HepG2 (cell line): Measurements from ENCODE around the gene DOLK. TPM values are rescaled to one million over a fixed set of nuclear protein-coding genes. Genes with fewer than 3 reads are reported as not detected.
A peak's percentile ranks its signal among the peaks of the same experiment; 100 is the strongest.

ENCODE experiments used
- ASH2L ChIP-seq: fragments of 300-600, 200-600 bp; sonication (generic); IDR thresholded peaks from 2 replicates; pipeline ENCODE4 v1.7.0; 2017; ENCODE audit warnings: low read depth, mild to moderate bottlenecking, moderate library complexity, mixed read lengths, low read length; ENCODE audit not compliant: insufficient read length
- ELK4 ChIP-seq: sonication (generic); formaldehyde crosslinking; IDR thresholded peaks from 2 replicates; pipeline ENCODE4 v1.9.0; 2021; ENCODE audit warnings: missing genetic modification reagents, borderline replicate concordance
- EZH2 ChIP-seq: conservative IDR thresholded peaks from 2 replicates; pipeline ENCODE4 v1.6.1; 2012; ENCODE audit warnings: mild to moderate bottlenecking, low read depth, low read length, moderate library complexity
- LCORL ChIP-seq, 2 experiments: fragments of 450-650 bp in 1 of 2; sonication (generic) in 1 of 2; formaldehyde crosslinking in 1 of 2; IDR thresholded peaks; 2 replicates each; pipeline versions ENCODE4 v1.5.0 to v1.6.1; 2017 to 2020; ENCODE audit warnings: antibody characterized with exemption in 1 of 2, missing genetic modification reagents in 1 of 2
- NFAT5 ChIP-seq: sonication (generic); formaldehyde crosslinking; IDR thresholded peaks from 2 replicates; pipeline ENCODE4 v1.4.0; 2020; ENCODE audit warnings: missing genetic modification reagents
- PAX8 ChIP-seq: sonication (generic); formaldehyde crosslinking; IDR thresholded peaks from 2 replicates; pipeline ENCODE4 v1.8.0; 2022; ENCODE audit warnings: mild to moderate bottlenecking, missing genetic modification reagents, borderline replicate concordance
- SETDB1 ChIP-seq: sonication (generic); formaldehyde crosslinking; IDR thresholded peaks from 2 replicates; pipeline ENCODE4 v1.5.1; 2020; ENCODE audit warnings: missing genetic modification reagents, mild to moderate bottlenecking, borderline replicate concordance
- SIX4 ChIP-seq: sonication (generic); formaldehyde crosslinking; IDR thresholded peaks from 2 replicates; pipeline ENCODE4 v1.4.0; 2020; ENCODE audit warnings: missing genetic modification reagents
- ZBTB8A ChIP-seq: sonication (generic); formaldehyde crosslinking; IDR thresholded peaks from 2 replicates; pipeline ENCODE4 v1.4.0; 2020; ENCODE audit warnings: mild to moderate bottlenecking, low read depth, missing genetic modification reagents, borderline replicate concordance
- ZNF407 ChIP-seq: sonication (generic); formaldehyde crosslinking; IDR thresholded peaks from one replicate; pipeline ENCODE4 v1.5.1; 2020; ENCODE audit warnings: mild to moderate bottlenecking, missing genetic modification reagents; ENCODE audit errors: not compliant biosample characterization
- ZNF451 ChIP-seq: sonication (generic); formaldehyde crosslinking; IDR thresholded peaks from 2 replicates; pipeline ENCODE4 v1.5.0; 2020; ENCODE audit warnings: mild to moderate bottlenecking, missing genetic modification reagents
- ZNF777 ChIP-seq: sonication (generic); formaldehyde crosslinking; IDR thresholded peaks from 2 replicates; pipeline ENCODE4 v1.4.0; 2020; ENCODE audit warnings: missing genetic modification reagents
- polyA plus RNA-seq, 8 experiments: library from polyadenylated mRNA; depleted of rRNA in 3 of 8; stranded (reverse) in 7 of 8; unstranded in 1 of 8; fragments of >200 nt; fragmentation: Illumina TruSeq in 4 of 8; extraction: Trizol in 4 of 8; gene quantifications; 2 replicates each; pipeline versions ENCODE4 v1.2.1 to v1.2.3, GENCODE V29; 2011 to 2016; ENCODE audit warnings: low read depth in 4 of 8, missing spikeins in 1 of 8, mixed read lengths in 1 of 8; ENCODE audit not compliant: insufficient read depth in 1 of 8
- total RNA-seq, 5 experiments: library from RNA; depleted of rRNA; stranded (reverse); fragments of >200 nt; fragmentation: Illumina TruSeq; extraction: Trizol; gene quantifications; 2 replicates each; pipeline ENCODE4 v1.2.3, GENCODE V29; 2016; ENCODE audit warnings: low read depth in 1 of 5

DOLK gene
- total and polyA plus RNA-seq, 2 of the 13 experiments (the other 11 are each of a cell fraction or from before 2014, with no cell fraction given), result 15.4 to 18.7 TPM

GRCh38 chr9:128947527-128948301, at the start of gene DOLK, which contains the start of gene NUP188 (continued):
- TF ChIP-seq LCORL (IDR thresholded peaks at IDR 0.05), result no peak
- peak; percentile 73 for TF ChIP-seq LCORL (CRISPR knock-in tag; IDR thresholded peaks at IDR 0.05)
- no peak for TF ChIP-seq PAX8 (CRISPR knock-in tag)
- TF ChIP-seq ASH2L, result peak; percentile 60
- no peak for TF ChIP-seq ZBTB8A (CRISPR knock-in tag)
- TF ChIP-seq ZNF451, result no peak
- no peak for TF ChIP-seq ZNF407 (CRISPR knock-in tag)
- no peak for TF ChIP-seq EZH2
- TF ChIP-seq SETDB1 (CRISPR knock-in tag), result no peak
- TF ChIP-seq ELK4 (CRISPR knock-in tag), result no peak
- TF ChIP-seq ZNF777 (CRISPR knock-in tag), result peak; percentile 89
- TF ChIP-seq NFAT5 (CRISPR knock-in tag), result 0 out of 2 replicates have a peak, but pooled peaks have one; percentile 65
- TF ChIP-seq SIX4 (CRISPR knock-in tag), result no peak; the same call in 1 of the 2 replicates
